Upper lobe of left lung (tissue), 4 donors: ENCODE data around the gene SFSWAP.

Source experiments
- CTCF ChIP-seq, 6 experiments: fragments of 450-650 bp in 4 of 6; fragments of 200-600 bp in 2 of 6; sonication (generic) in 2 of 6; IDR thresholded peaks; one replicate each; pipeline ENCODE4 v1.5.1; 2016 to 2019; ENCODE audit warnings: antibody characterized with exemption in 6 of 6
- EP300 ChIP-seq, 4 donors: sonication (generic); formaldehyde crosslinking; IDR thresholded peaks; one replicate each; pipeline ENCODE4 v1.5.1; 2017; ENCODE audit warnings: antibody characterized with exemption in 4 of 4, control low read depth in 2 of 4
- POLR2A ChIP-seq, 4 donors: fragments of 450-650 bp; IDR thresholded peaks; one replicate each; pipeline ENCODE4 v1.5.1; 2016 to 2017; ENCODE audit warnings: antibody characterized with exemption in 4 of 4, mild to moderate bottlenecking in 2 of 4
- POLR2AphosphoS5 ChIP-seq, 2 donors: sonication (generic); formaldehyde crosslinking; IDR thresholded peaks; one replicate each; pipeline ENCODE4 v1.5.1; 2017; ENCODE audit warnings: antibody characterized with exemption in 2 of 2

- TF ChIP-seq CTCF (IDR thresholded peaks at IDR 0.05) (no peak), POLR2AphosphoS5 (IDR thresholded peaks at IDR 0.05) (no peak), POLR2A (IDR thresholded peaks at IDR 0.05) (no peak), EP300 (IDR thresholded peaks at IDR 0.05) (no peak)
Observed at GRCh38 chr12:131841547-131841946, 130.7 kb downstream of the SFSWAP start.
